ENCODE measurements around the gene TNNI3. TPM values are rescaled to one million over a fixed set of nuclear protein-coding genes. Genes with fewer than 3 reads are reported as not detected.
A peak's percentile ranks its signal among the peaks of the same experiment; 100 is the strongest.

The TNNI3 gene
- total and polyA plus RNA-seq, 9 of the 15 experiments (the other 6 are each of a cell fraction or from before 2014, with no cell fraction given): 4.7 to 158 (median 42.0) TPM

DNA sequence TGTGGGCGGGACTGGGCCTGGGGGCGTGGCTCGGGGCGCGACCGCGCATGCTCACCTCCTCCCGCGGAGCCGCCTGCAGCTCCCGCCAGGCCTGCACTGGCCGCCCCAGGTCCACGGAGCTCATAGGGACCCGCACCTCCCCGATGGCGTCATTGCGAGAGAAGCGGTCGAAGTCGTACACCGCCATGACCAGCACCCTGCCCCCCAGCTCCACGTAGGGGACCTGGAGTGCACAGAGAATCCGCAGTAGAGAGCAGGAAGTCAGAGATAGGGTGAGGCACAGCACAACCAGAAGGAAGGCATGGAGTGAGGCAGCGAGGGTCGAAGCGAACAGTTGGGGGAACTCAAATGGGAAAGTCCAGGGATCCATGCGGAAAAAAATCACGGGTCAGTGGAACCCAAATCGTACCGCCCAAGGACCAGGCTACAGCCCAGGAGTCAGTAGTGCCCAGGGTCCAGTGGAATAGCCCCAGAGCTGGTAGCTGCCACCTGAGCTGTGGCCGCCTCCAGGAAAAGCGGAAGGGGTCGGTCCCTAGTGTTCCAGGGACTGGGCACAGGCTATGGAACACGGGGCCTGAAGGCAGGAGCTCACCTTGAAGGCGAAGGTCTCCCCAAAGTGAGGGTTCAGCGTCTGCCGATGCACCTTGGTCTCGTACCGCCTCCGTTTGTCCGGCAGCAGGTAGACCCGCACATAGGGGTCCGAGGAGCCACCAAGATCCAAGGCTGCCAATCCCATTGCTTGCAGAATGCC is 17.8 kb upstream of the TNNI3 start (continued):
- TF ChIP-seq, protein P1, sequence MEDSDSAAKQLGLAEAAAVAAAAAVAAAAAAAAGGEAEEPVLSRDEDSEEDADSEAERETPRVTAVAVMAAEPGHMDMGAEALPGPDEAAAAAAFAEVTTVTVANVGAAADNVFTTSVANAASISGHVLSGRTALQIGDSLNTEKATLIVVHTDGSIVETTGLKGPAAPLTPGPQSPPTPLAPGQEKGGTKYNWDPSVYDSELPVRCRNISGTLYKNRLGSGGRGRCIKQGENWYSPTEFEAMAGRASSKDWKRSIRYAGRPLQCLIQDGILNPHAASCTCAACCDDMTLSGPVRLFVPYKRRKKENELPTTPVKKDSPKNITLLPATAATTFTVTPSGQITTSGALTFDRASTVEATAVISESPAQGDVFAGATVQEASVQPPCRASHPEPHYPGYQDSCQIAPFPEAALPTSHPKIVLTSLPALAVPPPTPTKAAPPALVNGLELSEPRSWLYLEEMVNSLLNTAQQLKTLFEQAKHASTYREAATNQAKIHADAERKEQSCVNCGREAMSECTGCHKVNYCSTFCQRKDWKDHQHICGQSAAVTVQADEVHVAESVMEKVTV (CRISPR knock-in tag; IDR thresholded peaks at IDR 0.05): no peak
- TF ChIP-seq MLLT1 (IDR thresholded peaks at IDR 0.05) (peak in 1 of 2 experiments; percentile 40; a peak in 1 of 4 replicates), GTF2F1 (IDR thresholded peaks at IDR 0.05; ENCODE audit: low read depth, low read length) (no peak), KDM5B (IDR thresholded peaks at IDR 0.05; ENCODE audit: insufficient replicate concordance, low read depth, low read length) (peak; percentile 78), ATF3 (IDR thresholded peaks at IDR 0.05) (peak; percentile 81), ATF3 (CRISPR knock-in tag; conservative IDR thresholded peaks at IDR 0.05) (peak; percentile 71; the same call in 1 of the 2 replicates), NCOA1 (IDR thresholded peaks at IDR 0.05; ENCODE audit: low read depth) (peak; percentile 38; the same call in 1 of the 2 replicates), CHD2 (IDR thresholded peaks at IDR 0.05; ENCODE audit: low read depth, low read length) (no peak), JUN (IDR thresholded peaks at IDR 0.05; ENCODE audit: borderline replicate concordance, low read depth, low read length) (0 out of 2 replicates have a peak, but pooled peaks have one; percentile 41), JUN (CRISPR knock-in tag; IDR thresholded peaks at IDR 0.05; ENCODE audit: borderline replicate concordance) (peak; percentile 67; the same call in 1 of the 2 replicates), ZFX (CRISPR knock-in tag; IDR thresholded peaks at IDR 0.05) (peak; percentile 78)
- TF ChIP-seq, protein P2, sequence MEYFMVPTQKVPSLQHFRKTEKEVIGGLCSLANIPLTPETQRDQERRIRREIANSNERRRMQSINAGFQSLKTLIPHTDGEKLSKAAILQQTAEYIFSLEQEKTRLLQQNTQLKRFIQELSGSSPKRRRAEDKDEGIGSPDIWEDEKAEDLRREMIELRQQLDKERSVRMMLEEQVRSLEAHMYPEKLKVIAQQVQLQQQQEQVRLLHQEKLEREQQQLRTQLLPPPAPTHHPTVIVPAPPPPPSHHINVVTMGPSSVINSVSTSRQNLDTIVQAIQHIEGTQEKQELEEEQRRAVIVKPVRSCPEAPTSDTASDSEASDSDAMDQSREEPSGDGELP (CRISPR knock-in tag; IDR thresholded peaks at IDR 0.05; ENCODE audit: borderline replicate concordance): peak; percentile 44; the same call in 1 of the 2 replicates
- TF ChIP-seq, protein P3, sequence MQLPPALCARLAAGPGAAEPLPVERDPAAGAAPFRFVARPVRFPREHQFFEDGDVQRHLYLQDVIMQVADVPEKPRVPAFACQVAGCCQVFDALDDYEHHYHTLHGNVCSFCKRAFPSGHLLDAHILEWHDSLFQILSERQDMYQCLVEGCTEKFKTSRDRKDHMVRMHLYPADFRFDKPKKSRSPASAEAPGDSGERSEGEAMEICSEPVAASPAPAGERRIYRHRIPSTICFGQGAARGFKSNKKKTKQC (CRISPR knock-in tag; IDR thresholded peaks at IDR 0.05): peak; percentile 95
- TF ChIP-seq, protein P4, sequence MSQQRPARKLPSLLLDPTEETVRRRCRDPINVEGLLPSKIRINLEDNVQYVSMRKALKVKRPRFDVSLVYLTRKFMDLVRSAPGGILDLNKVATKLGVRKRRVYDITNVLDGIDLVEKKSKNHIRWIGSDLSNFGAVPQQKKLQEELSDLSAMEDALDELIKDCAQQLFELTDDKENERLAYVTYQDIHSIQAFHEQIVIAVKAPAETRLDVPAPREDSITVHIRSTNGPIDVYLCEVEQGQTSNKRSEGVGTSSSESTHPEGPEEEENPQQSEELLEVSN (IDR thresholded peaks at IDR 0.05; ENCODE audit: borderline replicate concordance in 1 of 2, extremely low read depth in 1 of 2, insufficient read depth in 1 of 2, insufficient read length in 1 of 2, low read depth in 1 of 2, low read length in 1 of 2, poor library complexity in 1 of 2, severe bottlenecking in 1 of 2): peak; percentile 91 to 96
- TF ChIP-seq, protein P5, sequence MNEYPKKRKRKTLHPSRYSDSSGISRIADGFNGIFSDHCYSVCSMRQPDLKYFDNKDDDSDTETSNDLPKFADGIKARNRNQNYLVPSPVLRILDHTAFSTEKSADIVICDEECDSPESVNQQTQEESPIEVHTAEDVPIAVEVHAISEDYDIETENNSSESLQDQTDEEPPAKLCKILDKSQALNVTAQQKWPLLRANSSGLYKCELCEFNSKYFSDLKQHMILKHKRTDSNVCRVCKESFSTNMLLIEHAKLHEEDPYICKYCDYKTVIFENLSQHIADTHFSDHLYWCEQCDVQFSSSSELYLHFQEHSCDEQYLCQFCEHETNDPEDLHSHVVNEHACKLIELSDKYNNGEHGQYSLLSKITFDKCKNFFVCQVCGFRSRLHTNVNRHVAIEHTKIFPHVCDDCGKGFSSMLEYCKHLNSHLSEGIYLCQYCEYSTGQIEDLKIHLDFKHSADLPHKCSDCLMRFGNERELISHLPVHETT (CRISPR knock-in tag; conservative IDR thresholded peaks at IDR 0.05 in 1 of 2, IDR thresholded peaks at IDR 0.05 in 1 of 2): 0 out of 4 replicates have a peak, but pooled peaks of 1 of the 2 experiments have one; percentile 44
